ENCODE measurements around the gene PPWD1.

The PPWD1 gene

GRCh38 chr5:65563777-65564176 lies 681 bp downstream of the PPWD1 start:
- no peaks in the 10 kb centered on the region for H3K9me3 ChIP-seq (ENCODE audit: insufficient read depth, low read depth, low read length)
- no peak overlapping the region for H3K4me3 ChIP-seq (ENCODE audit: low read depth, low read length)
- no peak overlapping the region for H3K23ac ChIP-seq (ENCODE audit: low read length)
- no peak overlapping the region for H2AFZ ChIP-seq (ENCODE audit: insufficient read depth, low read length, poor library complexity)
- DNase-seq, result peak in 1 of 2 donors; percentile 10
- no peak overlapping the region for H2BK120ac ChIP-seq (ENCODE audit: insufficient read depth, low read length, poor library complexity)
- H3K79me2 ChIP-seq (ENCODE audit: control insufficient read depth, insufficient read depth, low read length, poor library complexity), result peaks cover 3% of the 10 kb centered on the region
- no peak overlapping the region for H4K12ac ChIP-seq (ENCODE audit: low read depth, low read length)
- H2BK5ac ChIP-seq (ENCODE audit: low read depth, low read length, poor library complexity), result no peak overlapping the region
- no peaks in the 10 kb centered on the region for H3K27me3 ChIP-seq (ENCODE audit: insufficient read depth, low read length)
- H3K18ac ChIP-seq (ENCODE audit: low read length), result no peak overlapping the region
- no CpG with 5 or more reads among the region's 11 CpGs for WGBS (ENCODE audit: extremely low coverage, insufficient coverage, insufficient read length)
- no peak overlapping the region for H3K9ac ChIP-seq (ENCODE audit: low read length)
- peak overlapping the region; percentile 61 for H3K4me2 ChIP-seq (ENCODE audit: low read length)
- no peak overlapping the region for H2BK12ac ChIP-seq (ENCODE audit: low read length)
- peaks cover 3% of the 10 kb centered on the region for H3K79me1 ChIP-seq (ENCODE audit: low read length)
- H4K8ac ChIP-seq (ENCODE audit: low read depth, low read length), result no peak overlapping the region
- H3K14ac ChIP-seq (ENCODE audit: low read length), result no peak overlapping the region
- no peaks in the 10 kb centered on the region for H3K4me1 ChIP-seq (ENCODE audit: control insufficient read depth in 1 of 2, insufficient read depth in 2 of 2, low read length in 2 of 2)
- H3K36me3 ChIP-seq (ENCODE audit: control insufficient read depth in 1 of 2, insufficient read depth in 2 of 2, low read length in 2 of 2), result peaks cover 0 to 2% of the 10 kb centered on the region in 2 experiments
- H4K91ac ChIP-seq (ENCODE audit: low read depth, low read length), result no peak overlapping the region
- no peak overlapping the region for H2AK5ac ChIP-seq (ENCODE audit: low read length)
- H3K27ac ChIP-seq (ENCODE audit: low read depth, low read length), result no peak overlapping the region
- H3K4ac ChIP-seq (ENCODE audit: low read depth, low read length), result no peak overlapping the region

GRCh38 chr5:65566505-65566904 lies 3.4 kb downstream of the PPWD1 start:
- no peak overlapping the region for H2AK5ac ChIP-seq (ENCODE audit: low read length)
- no peak overlapping the region for H4K91ac ChIP-seq (ENCODE audit: low read depth, low read length)
- H3K4ac ChIP-seq (ENCODE audit: low read depth, low read length), result no peak overlapping the region
- H3K36me3 ChIP-seq (ENCODE audit: control insufficient read depth in 1 of 2, insufficient read depth in 2 of 2, low read length in 2 of 2), result peaks cover 0 to 2% of the 10 kb centered on the region in 2 experiments
- no peak overlapping the region for H3K27ac ChIP-seq (ENCODE audit: low read depth, low read length)
- H2BK5ac ChIP-seq (ENCODE audit: low read depth, low read length, poor library complexity), result no peak overlapping the region
- no peak overlapping the region for H3K14ac ChIP-seq (ENCODE audit: low read length)
- H3K9ac ChIP-seq (ENCODE audit: low read length), result no peak overlapping the region
- peaks cover 3% of the 10 kb centered on the region for H3K79me2 ChIP-seq (ENCODE audit: control insufficient read depth, insufficient read depth, low read length, poor library complexity)
- H2BK120ac ChIP-seq (ENCODE audit: insufficient read depth, low read length, poor library complexity), result no peak overlapping the region
- no peaks in the 10 kb centered on the region for H3K9me3 ChIP-seq (ENCODE audit: insufficient read depth, low read depth, low read length)
- no peaks in the 10 kb centered on the region for H3K4me1 ChIP-seq (ENCODE audit: control insufficient read depth in 1 of 2, insufficient read depth in 2 of 2, low read length in 2 of 2)
- no peak for DNase-seq
- H3K18ac ChIP-seq (ENCODE audit: low read length), result no peak overlapping the region
- H2BK12ac ChIP-seq (ENCODE audit: low read length), result no peak overlapping the region
- no peak overlapping the region for H2AFZ ChIP-seq (ENCODE audit: insufficient read depth, low read length, poor library complexity)
- H3K79me1 ChIP-seq (ENCODE audit: low read length), result peaks cover 3% of the 10 kb centered on the region
- no peaks in the 10 kb centered on the region for H3K27me3 ChIP-seq (ENCODE audit: insufficient read depth, low read length)
- H3K4me3 ChIP-seq (ENCODE audit: low read depth, low read length), result no peak overlapping the region
- H3K4me2 ChIP-seq (ENCODE audit: low read length), result no peak overlapping the region
- H4K8ac ChIP-seq (ENCODE audit: low read depth, low read length), result no peak overlapping the region
- no peak overlapping the region for H4K12ac ChIP-seq (ENCODE audit: low read depth, low read length)
- 98% methylated on average over 2 of the region's 5 CpGs for WGBS (ENCODE audit: extremely low coverage, insufficient coverage, insufficient read length)
- no peak overlapping the region for H3K23ac ChIP-seq (ENCODE audit: low read length)

GRCh38 chr5:65570598-65571226 lies 7.6 kb downstream of the PPWD1 start:
- no peak overlapping the region for H3K14ac ChIP-seq (ENCODE audit: low read length)
- no peaks in the 10 kb centered on the region for H3K27me3 ChIP-seq (ENCODE audit: insufficient read depth, low read length)
- no peak overlapping the region for H3K4ac ChIP-seq (ENCODE audit: low read depth, low read length)
- no peak overlapping the region for H4K8ac ChIP-seq (ENCODE audit: low read depth, low read length)
- no peak overlapping the region for H2AK5ac ChIP-seq (ENCODE audit: low read length)
- H2AFZ ChIP-seq (ENCODE audit: insufficient read depth, low read length, poor library complexity), result no peak overlapping the region
- no peaks in the 10 kb centered on the region for H3K79me2 ChIP-seq (ENCODE audit: control insufficient read depth, insufficient read depth, low read length, poor library complexity)
- H3K27ac ChIP-seq (ENCODE audit: low read depth, low read length), result no peak overlapping the region
- no peak overlapping the region for H4K91ac ChIP-seq (ENCODE audit: low read depth, low read length)
- no CpG with 5 or more reads among the region's 2 CpGs for WGBS (ENCODE audit: extremely low coverage, insufficient coverage, insufficient read length)
- no peak overlapping the region for H2BK5ac ChIP-seq (ENCODE audit: low read depth, low read length, poor library complexity)
- DNase-seq, result no peak
- no peaks in the 10 kb centered on the region for H3K79me1 ChIP-seq (ENCODE audit: low read length)
- H3K9ac ChIP-seq (ENCODE audit: low read length), result no peak overlapping the region
- no peak overlapping the region for H2BK12ac ChIP-seq (ENCODE audit: low read length)
- no peaks in the 10 kb centered on the region for H3K4me1 ChIP-seq (ENCODE audit: control insufficient read depth in 1 of 2, insufficient read depth in 2 of 2, low read length in 2 of 2)
- H3K9me3 ChIP-seq (ENCODE audit: insufficient read depth, low read depth, low read length), result no peaks in the 10 kb centered on the region
- H2BK120ac ChIP-seq (ENCODE audit: insufficient read depth, low read length, poor library complexity), result no peak overlapping the region
- no peaks in the 10 kb centered on the region for H3K36me3 ChIP-seq (ENCODE audit: control insufficient read depth in 1 of 2, insufficient read depth in 2 of 2, low read length in 2 of 2)
- no peak overlapping the region for H3K4me3 ChIP-seq (ENCODE audit: low read depth, low read length)
- no peak overlapping the region for H4K12ac ChIP-seq (ENCODE audit: low read depth, low read length)
- no peak overlapping the region for H3K4me2 ChIP-seq (ENCODE audit: low read length)
- H3K18ac ChIP-seq (ENCODE audit: low read length), result no peak overlapping the region
- no peak overlapping the region for H3K23ac ChIP-seq (ENCODE audit: low read length)

- no peak overlapping the region for H3K4me2 ChIP-seq (ENCODE audit: low read length)
- H3K9me3 ChIP-seq (ENCODE audit: insufficient read depth, low read depth, low read length), result no peaks in the 10 kb centered on the region
- no peak overlapping the region for H2BK12ac ChIP-seq (ENCODE audit: low read length)
- H4K12ac ChIP-seq (ENCODE audit: low read depth, low read length), result no peak overlapping the region
- H3K18ac ChIP-seq (ENCODE audit: low read length), result no peak overlapping the region
- no peak overlapping the region for H3K23ac ChIP-seq (ENCODE audit: low read length)
- H3K14ac ChIP-seq (ENCODE audit: low read length), result no peak overlapping the region
- H3K36me3 ChIP-seq (ENCODE audit: control insufficient read depth in 1 of 2, insufficient read depth in 2 of 2, low read length in 2 of 2), result peaks cover 7 to 10% of the 10 kb centered on the region in 2 experiments
- H3K4me3 ChIP-seq (ENCODE audit: low read depth, low read length), result no peak overlapping the region
- H2AFZ ChIP-seq (ENCODE audit: insufficient read depth, low read length, poor library complexity), result no peak overlapping the region
- no peaks in the 10 kb centered on the region for H3K27me3 ChIP-seq (ENCODE audit: insufficient read depth, low read length)
- no peak overlapping the region for H2BK120ac ChIP-seq (ENCODE audit: insufficient read depth, low read length, poor library complexity)
- H3K9ac ChIP-seq (ENCODE audit: low read length), result no peak overlapping the region
- no peak overlapping the region for H4K8ac ChIP-seq (ENCODE audit: low read depth, low read length)
- no peak overlapping the region for H2AK5ac ChIP-seq (ENCODE audit: low read length)
- H3K4ac ChIP-seq (ENCODE audit: low read depth, low read length), result no peak overlapping the region
- no peak for DNase-seq
- H2BK5ac ChIP-seq (ENCODE audit: low read depth, low read length, poor library complexity), result no peak overlapping the region
- no peak overlapping the region for H4K91ac ChIP-seq (ENCODE audit: low read depth, low read length)
- no peak overlapping the region for H3K27ac ChIP-seq (ENCODE audit: low read depth, low read length)
- H3K4me1 ChIP-seq (ENCODE audit: control insufficient read depth in 1 of 2, insufficient read depth in 2 of 2, low read length in 2 of 2), result no peaks in the 10 kb centered on the region
- H3K79me2 ChIP-seq (ENCODE audit: control insufficient read depth, insufficient read depth, low read length, poor library complexity), result no peaks in the 10 kb centered on the region
- no peaks in the 10 kb centered on the region for H3K79me1 ChIP-seq (ENCODE audit: low read length)
These were observed 14.0 kb downstream of the PPWD1 start for GRCh38 chr5:65577141-65577540.

Data from trophoblast cell (in vitro differentiated cells and primary cell).